ENCODE measurements around the gene PTBP2. TPM values are rescaled to one million over a fixed set of nuclear protein-coding genes. Genes with fewer than 3 reads are reported as not detected.

Gene PTBP2
- total and polyA plus RNA-seq, 2 of the 8 experiments (the other 6 are each of a cell fraction or from before 2014, with no cell fraction given), result 24.2 to 61.7 TPM

GRCh38 chr1:96688767-96689166 lies 32.8 kb upstream of the PTBP2 start:
- Histone ChIP-seq H2BK120ac (replicated peaks; ENCODE audit: low read depth, low read length) (no peak overlapping the region), H2BK15ac (ENCODE audit: low read length) (no peak overlapping the region), H3K23ac (ENCODE audit: insufficient read length) (no peak overlapping the region), H3K4me1 (replicated peaks in 1 of 4; ENCODE audit: control insufficient read depth in 3 of 4, insufficient read depth in 4 of 4, low read length in 3 of 4) (no peaks in the 10 kb centered on the region), H4K8ac (ENCODE audit: extremely low read depth, insufficient read depth, low read length) (no peak overlapping the region), H2AK5ac (ENCODE audit: low read depth, low read length) (no peak overlapping the region), H2BK12ac (ENCODE audit: low read depth, low read length) (no peak overlapping the region), H3K56ac (replicated peaks; ENCODE audit: insufficient read length, low read depth, low read length) (no peak overlapping the region), H4K91ac (replicated peaks; ENCODE audit: insufficient read length, low read length) (no peak overlapping the region), H2BK5ac (ENCODE audit: low read depth, low read length) (no peak overlapping the region), H2AFZ (ENCODE audit: low read length) (no peak overlapping the region), H3K27me3 (replicated peaks in 1 of 4; ENCODE audit: control insufficient read depth in 3 of 4, extremely low read depth in 1 of 4, insufficient read depth in 3 of 4, low read length in 3 of 4) (no peaks in the 10 kb centered on the region), H3K9me3 (ENCODE audit: insufficient read depth in 2 of 2, low read depth in 1 of 2, low read length in 1 of 2) (no peaks in the 10 kb centered on the region), H3K18ac (ENCODE audit: extremely low read depth, low read length) (no peak overlapping the region), H3K9ac (replicated peaks in 1 of 4; ENCODE audit: extremely low read depth in 1 of 4, low read depth in 3 of 4, low read length in 3 of 4) (no peak overlapping the region), H3K4me2 (ENCODE audit: insufficient read depth in 1 of 2, low read depth in 2 of 2, low read length in 2 of 2) (no peak overlapping the region), H2BK20ac (ENCODE audit: low read length) (no peak overlapping the region), H3K79me1 (ENCODE audit: low read depth, low read length) (no peaks in the 10 kb centered on the region), H3K23me2 (ENCODE audit: low read depth, low read length) (no peaks in the 10 kb centered on the region), H3K79me2 (ENCODE audit: control insufficient read depth in 1 of 2, insufficient read depth in 2 of 2, low read length in 2 of 2) (no peaks in the 10 kb centered on the region), H3K14ac (ENCODE audit: insufficient read length) (no peak overlapping the region), H3K27ac (ENCODE audit: low read depth, low read length) (no peak overlapping the region), H3K4me3 (ENCODE audit: extremely low read depth in 1 of 4, insufficient read depth in 2 of 4, low read depth in 3 of 4, low read length in 4 of 4) (no peak overlapping the region), H3K4ac (replicated peaks; ENCODE audit: insufficient read length, low read depth, low read length) (no peak overlapping the region), H3K36me3 (ENCODE audit: control insufficient read depth in 2 of 4, insufficient read depth in 4 of 4, low read length in 3 of 4) (no peaks in the 10 kb centered on the region), H4K20me1 (replicated peaks in 1 of 2; ENCODE audit: control insufficient read depth in 1 of 2, insufficient read depth in 2 of 2, low read length in 2 of 2) (no peaks in the 10 kb centered on the region), H4K5ac (ENCODE audit: insufficient read length, low read depth, low read length) (no peak overlapping the region)
- DNase-seq (ENCODE audit: low read depth in 1 of 2, low spot score in 2 of 2), result no peak
- ChIA-PET CTCF (ENCODE audit: partially characterized antibody) (interaction anchor here (0.5 to 2.0 kb wide), 4 partner anchors 15 to 1526 kb away, joined by 3 to 5 read pairs (median 4); no protein-coding TSS in a partner anchor), POLR2A (ENCODE audit: partially characterized antibody) (no interaction called here)
- 71% methylated on average over 1 of the region's 1 CpG; no CpG with 5 or more reads in 1 of the 2 experiments for WGBS, 2 experiments (ENCODE audit: extremely low coverage in 1 of 2, insufficient coverage in 1 of 2, insufficient read length in 1 of 2, insufficient replicate concordance in 2 of 2, low coverage in 1 of 2, low lambda C conversion rate in 2 of 2, missing lambda C conversion rate in 1 of 2)
- TF ChIP-seq JUND (IDR thresholded peaks at IDR 0.05; ENCODE audit: low read length) (no peak), RAD21 (IDR thresholded peaks at IDR 0.05 in 1 of 2, conservative IDR thresholded peaks at IDR 0.05 in 1 of 2; ENCODE audit: low read depth in 2 of 2, low read length in 2 of 2) (peak; percentile 67 to 72), CTCF (IDR thresholded peaks at IDR 0.05; ENCODE audit: control extremely low read depth in 1 of 3, insufficient read depth in 1 of 3, low read depth in 1 of 3, low read length in 3 of 3) (peak in 2 of 3 experiments; percentile 35 to 48; a peak in 2 of 4 replicates)
- peak; percentile 73 for FAIRE-seq

All from H1 (cell line).